Smooth muscle cell of the umbilical artery (primary cell): ENCODE data around the gene FAM210B. TPM values are rescaled to one million over a fixed set of nuclear protein-coding genes. Genes with fewer than 3 reads are reported as not detected.

Experiments used
- total RNA-seq: library from RNA; depleted of rRNA; stranded (reverse); fragments of >200 nt; gene quantifications from 2 replicates; pipeline ENCODE4 v1.2.3, GENCODE V29; 2014

Gene FAM210B
- 44.6 and 46.9 TPM in 2 replicates for total RNA-seq

DNA sequence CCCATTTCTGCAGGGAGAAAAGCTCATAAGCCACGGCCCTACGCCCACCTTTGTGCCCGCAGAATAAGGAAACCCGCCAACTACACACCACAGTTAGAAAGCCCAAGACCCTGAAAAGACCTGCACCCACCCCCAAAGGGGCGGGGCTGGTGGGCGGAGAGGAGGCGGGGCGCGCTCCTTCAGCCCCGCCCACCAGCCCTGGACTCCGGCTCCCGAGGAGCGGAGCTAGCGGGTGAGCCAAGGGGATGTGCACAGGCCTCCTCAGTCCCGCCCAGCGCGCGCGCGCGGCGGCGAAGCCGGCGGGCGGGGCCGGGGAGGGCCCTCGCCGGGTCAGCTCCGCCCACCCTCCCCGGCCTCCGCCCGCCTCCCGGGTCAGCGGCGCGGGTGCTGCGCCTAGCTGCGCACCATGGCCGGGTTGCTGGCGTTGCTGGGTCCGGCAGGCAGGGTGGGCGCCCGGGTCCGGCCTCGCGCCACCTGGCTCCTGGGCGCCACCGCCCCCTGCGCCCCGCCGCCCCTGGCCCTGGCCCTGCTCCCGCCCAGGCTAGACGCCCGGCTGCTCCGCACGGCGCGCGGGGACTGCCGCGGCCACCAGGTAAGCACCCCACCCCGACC is at the start of gene FAM210B:
Gene FAM210B, plus strand, starts transcription at position 375 of the 612 bp plus-strand sequence. Its CDS starts 32 bp downstream, at position 407.

DNA sequence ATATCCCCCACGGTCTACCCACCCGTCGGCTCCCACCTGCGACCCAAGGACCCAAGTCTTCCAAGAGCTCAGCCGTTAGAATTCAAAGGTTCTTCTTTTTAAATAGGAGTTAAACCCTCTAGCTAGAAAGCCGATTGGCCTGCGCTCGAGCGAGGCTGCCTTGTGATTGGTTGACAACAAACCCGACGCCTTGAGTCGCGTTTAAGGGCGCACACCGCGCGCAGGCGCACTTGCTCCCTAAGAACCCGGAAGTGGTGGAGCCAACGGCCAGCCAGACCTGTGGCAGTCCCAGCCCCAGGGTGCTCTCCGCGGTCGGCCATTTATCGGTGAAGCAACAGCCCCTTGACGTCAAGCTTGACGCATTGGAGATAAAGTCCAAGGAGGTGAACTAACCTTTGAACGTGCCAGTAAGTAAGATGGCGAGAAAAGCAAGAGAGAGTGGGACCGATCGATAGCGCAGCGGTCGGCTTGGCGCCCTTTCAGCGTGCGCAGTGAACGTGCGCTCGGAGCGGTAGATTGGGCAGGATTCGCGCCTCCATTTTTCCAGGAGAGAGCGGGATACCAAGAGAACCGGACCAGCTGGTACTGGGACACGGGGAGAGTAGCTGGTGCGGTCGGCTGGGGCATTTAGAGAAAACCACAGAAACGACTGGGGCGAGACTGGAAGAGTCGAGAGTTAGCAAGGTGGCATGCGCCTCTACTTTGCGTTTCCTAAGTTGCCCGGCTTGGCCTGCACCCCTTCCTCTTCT is 33.5 kb downstream of the FAM210B start, which contains the start of the genes AURKA and CSTF1:
Gene AURKA, minus strand, starts transcription at position 84 of the 749 bp plus-strand sequence. CDS start 4,018 bp downstream, outside the sequence.
Gene CSTF1, plus strand, starts transcription at position 514 of the 749 bp plus-strand sequence. CDS start 2,908 bp downstream, outside the sequence.

GRCh38 chr20:56411759-56412472 is 53.1 kb downstream of the FAM210B start, which contains the start of gene CASS4:
CASS4 (plus strand) TSS chr20:56412260; CDS start chr20:56412459, 199 bp downstream.

Other genes starting within 250 kb of the FAM210B start
- gene MC3R, start 110.2 kb upstream of the FAM210B start, total RNA-seq, result not detected in 2 replicates
- 4.8 and 29.4 TPM in 2 replicates for gene AURKA, start 33.2 kb downstream of the FAM210B start, total RNA-seq
- 23.2 and 32.9 TPM in 2 replicates for gene CSTF1, start 33.7 kb downstream of the FAM210B start, total RNA-seq
- under 0.01 and 0.14 TPM in 2 replicates for gene CASS4, start 53.3 kb downstream of the FAM210B start, total RNA-seq
- 76.0 and 76.7 TPM in 2 replicates for gene RTF2, start 109.7 kb downstream of the FAM210B start, total RNA-seq
- not detected in 2 replicates for gene FAM209A, start 165.8 kb downstream of the FAM210B start, total RNA-seq
- gene FAM209B, start 174.3 kb downstream of the FAM210B start, total RNA-seq, result not detected in 2 replicates